ENCODE data around the gene HSPA4L. TPM values are rescaled to one million over a fixed set of nuclear protein-coding genes. Genes with fewer than 3 reads are reported as not detected.

Gene HSPA4L
- total RNA-seq, 1 experiment from 2014 or later: 5.3 TPM

GRCh38 chr4:127732623-127733328 is 49.3 kb upstream of the HSPA4L start:
- Histone ChIP-seq H3K79me2 (ENCODE audit: insufficient read depth, low read length) (no peaks in the 10 kb centered on the region), H3K14ac (ENCODE audit: insufficient read depth, low read length) (no peak overlapping the region), H2BK15ac (ENCODE audit: low read depth, low read length) (no peak overlapping the region), H2BK5ac (ENCODE audit: insufficient read length, low read length) (no peak overlapping the region), H3K56ac (ENCODE audit: insufficient read length, low read depth, low read length) (no peak overlapping the region), H4K8ac (replicated peaks; ENCODE audit: insufficient read length, low read depth, low read length) (no peak overlapping the region), H3K23ac (ENCODE audit: insufficient read length, low read depth, low read length) (no peak overlapping the region), H4K20me1 (ENCODE audit: control insufficient read depth, insufficient read depth, insufficient read length) (no peaks in the 10 kb centered on the region), H3K4me1 (ENCODE audit: insufficient read depth, low read length) (no peaks in the 10 kb centered on the region), H3K79me1 (ENCODE audit: insufficient read depth, low read depth, low read length, poor library complexity, severe bottlenecking) (no peaks in the 10 kb centered on the region), H2BK20ac (ENCODE audit: low read depth, low read length, poor library complexity, severe bottlenecking) (no peak overlapping the region), H3K9me3 (ENCODE audit: control insufficient read depth, low read depth, low read length) (no peaks in the 10 kb centered on the region), H2AK5ac (ENCODE audit: insufficient read length, low read length) (no peak overlapping the region), H4K91ac (ENCODE audit: insufficient read length, low read depth, low read length) (no peak overlapping the region), H3T11ph (ENCODE audit: low read length) (no peak overlapping the region), H3K4ac (ENCODE audit: low read depth, low read length) (no peak overlapping the region), H2AFZ (ENCODE audit: low read length) (no peak overlapping the region), H4K5ac (ENCODE audit: insufficient read length, low read depth, low read length) (no peak overlapping the region), H3K27ac (ENCODE audit: insufficient read length, low read depth, low read length) (no peak overlapping the region), H2BK120ac (ENCODE audit: low read depth, low read length, poor library complexity, severe bottlenecking) (no peak overlapping the region), H3K23me2 (ENCODE audit: insufficient read length, low read depth, low read length, poor library complexity, severe bottlenecking) (no peaks in the 10 kb centered on the region), H3K9ac (ENCODE audit: extremely low read depth, insufficient read length, low read length) (no peak overlapping the region), H3K18ac (ENCODE audit: insufficient read length, low read depth, low read length) (no peak overlapping the region), H3K27me3 (ENCODE audit: insufficient read depth, low read length) (no peaks in the 10 kb centered on the region), H2BK12ac (ENCODE audit: insufficient read length, low read depth, low read length) (no peak overlapping the region), H3K4me2 (ENCODE audit: insufficient read depth, insufficient read length, low read length) (no peak overlapping the region)
- WGBS (ENCODE audit: extremely low coverage, insufficient read length, low lambda C conversion rate): no CpG with 5 or more reads among the region's 8 CpGs
- Mint-ChIP-seq H3K9me3 (no peaks in the 10 kb centered on the region), H3K36me3 (ENCODE audit: insufficient read depth in 1 of 3, low read depth in 3 of 3) (peaks cover 0 to 2% (median 0%) of the 10 kb centered on the region in 3 experiments; a peak in 2 of 7 replicates), H3K27ac (no peak overlapping the region), H3K27me3 (ENCODE audit: low read depth) (no peaks in the 10 kb centered on the region), H3K4me3 (no peak overlapping the region), H3K4me1 (peaks cover 3 to 4% of the 10 kb centered on the region in 2 experiments; a peak in 2 of 4 replicates)
- TF ChIP-seq, protein P1, sequence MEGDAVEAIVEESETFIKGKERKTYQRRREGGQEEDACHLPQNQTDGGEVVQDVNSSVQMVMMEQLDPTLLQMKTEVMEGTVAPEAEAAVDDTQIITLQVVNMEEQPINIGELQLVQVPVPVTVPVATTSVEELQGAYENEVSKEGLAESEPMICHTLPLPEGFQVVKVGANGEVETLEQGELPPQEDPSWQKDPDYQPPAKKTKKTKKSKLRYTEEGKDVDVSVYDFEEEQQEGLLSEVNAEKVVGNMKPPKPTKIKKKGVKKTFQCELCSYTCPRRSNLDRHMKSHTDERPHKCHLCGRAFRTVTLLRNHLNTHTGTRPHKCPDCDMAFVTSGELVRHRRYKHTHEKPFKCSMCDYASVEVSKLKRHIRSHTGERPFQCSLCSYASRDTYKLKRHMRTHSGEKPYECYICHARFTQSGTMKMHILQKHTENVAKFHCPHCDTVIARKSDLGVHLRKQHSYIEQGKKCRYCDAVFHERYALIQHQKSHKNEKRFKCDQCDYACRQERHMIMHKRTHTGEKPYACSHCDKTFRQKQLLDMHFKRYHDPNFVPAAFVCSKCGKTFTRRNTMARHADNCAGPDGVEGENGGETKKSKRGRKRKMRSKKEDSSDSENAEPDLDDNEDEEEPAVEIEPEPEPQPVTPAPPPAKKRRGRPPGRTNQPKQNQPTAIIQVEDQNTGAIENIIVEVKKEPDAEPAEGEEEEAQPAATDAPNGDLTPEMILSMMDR (conservative IDR thresholded peaks at IDR 0.05): peak; percentile 73
- no peak for DNase-seq
